ENCODE measurements around the gene NRCAM.

NRCAM gene

DNA sequence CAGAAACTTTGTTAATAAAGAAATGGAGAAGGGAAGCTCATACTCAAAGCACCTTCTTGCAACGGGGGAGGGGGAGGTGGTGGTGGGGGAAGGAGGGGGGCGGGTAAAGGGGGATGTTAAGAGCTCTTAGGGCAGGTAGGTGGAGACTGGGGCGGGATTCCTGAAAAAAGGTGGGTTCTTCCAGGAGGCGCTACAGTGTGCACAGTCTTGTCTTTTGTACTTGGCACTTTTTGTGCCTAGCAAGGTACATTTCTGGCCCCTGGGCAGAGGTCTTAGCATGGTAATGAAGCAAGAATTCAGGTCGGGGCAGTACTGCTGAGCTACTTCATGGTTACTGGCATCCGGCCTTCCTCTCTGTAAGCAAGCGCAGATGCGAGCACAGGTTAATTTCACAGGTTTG, 310.8 kb downstream of the NRCAM start:
- DNase-seq, result no peak

DNA sequence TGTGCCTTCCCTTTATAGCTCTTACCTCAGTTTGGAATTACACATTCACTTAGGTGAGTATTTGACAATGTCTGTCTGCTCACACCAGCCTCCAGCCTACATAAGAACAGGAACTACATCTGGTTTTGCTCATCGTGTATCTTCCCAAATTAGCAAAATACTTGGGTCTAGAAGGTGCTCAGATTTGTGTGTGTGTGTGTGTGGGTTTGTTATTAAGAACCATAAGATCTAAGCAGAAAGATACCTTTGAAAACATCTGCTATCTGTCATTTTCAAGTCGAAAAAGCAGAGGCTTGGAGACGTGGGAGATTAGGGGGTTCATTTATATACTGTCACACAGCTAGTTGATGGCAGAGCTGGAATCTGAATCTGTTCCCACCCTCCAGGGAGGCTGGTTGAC, 311.3 kb downstream of the NRCAM start:
- DNase-seq, result no peak

DNA sequence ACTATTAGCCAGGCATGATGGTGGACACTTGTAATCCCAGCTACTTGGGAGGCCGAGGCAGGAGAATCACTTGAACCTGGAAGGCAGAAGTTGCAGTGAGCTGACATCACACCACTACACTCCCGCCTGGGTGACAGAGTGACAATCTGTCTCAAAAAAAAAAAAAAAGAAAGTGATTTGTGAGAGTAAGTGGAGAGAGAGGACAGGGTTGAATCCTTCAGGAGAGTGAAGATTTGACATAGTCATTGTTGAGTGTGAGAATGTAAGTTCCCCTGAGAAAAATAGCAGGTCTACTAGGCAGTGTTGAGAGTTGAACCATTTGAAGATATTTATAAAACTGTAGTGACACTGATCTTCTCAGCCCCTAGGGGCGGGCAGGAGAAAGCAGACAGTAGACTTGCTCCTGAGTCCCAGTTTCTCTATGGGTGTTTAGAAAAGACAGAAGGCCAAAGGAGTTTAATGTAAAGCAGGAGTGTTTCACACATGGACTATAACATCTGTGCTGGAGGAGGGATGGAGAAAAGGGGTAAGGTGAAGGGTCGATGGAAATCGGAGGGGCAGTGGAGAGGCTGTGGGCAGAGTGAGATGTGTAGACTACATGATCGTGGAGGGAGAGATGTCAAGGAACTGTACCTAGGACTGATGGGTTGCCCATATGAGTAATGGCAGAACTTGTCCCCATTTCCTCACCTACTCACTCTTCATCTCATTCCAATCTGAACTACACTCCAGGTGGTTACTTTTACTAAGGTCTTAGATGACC, 312.4 kb downstream of the NRCAM start:
- no peak for DNase-seq

GRCh38 chr7:108142675-108143259, 313.5 kb downstream of the NRCAM start:
- no peak for DNase-seq

DNA sequence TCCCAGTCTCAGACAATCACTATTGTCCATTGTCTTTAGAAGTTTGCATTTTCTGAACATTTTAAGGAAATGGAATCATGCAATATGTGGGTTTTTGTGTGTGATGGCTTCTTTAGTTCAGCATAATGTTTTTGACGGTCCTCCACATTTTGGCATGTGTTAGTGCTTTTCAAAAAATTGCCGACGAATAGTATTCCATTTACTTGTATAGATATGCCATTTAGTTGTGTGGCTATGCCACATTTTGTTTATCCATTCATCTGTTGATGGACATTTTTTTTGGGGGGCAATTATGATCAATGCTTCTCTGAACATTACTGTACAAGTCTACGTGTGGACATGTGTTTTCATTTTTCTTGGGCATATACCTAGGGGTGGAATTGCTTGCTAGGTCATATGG, 314.1 kb downstream of the NRCAM start:
- DNase-seq, result no peak

DNA sequence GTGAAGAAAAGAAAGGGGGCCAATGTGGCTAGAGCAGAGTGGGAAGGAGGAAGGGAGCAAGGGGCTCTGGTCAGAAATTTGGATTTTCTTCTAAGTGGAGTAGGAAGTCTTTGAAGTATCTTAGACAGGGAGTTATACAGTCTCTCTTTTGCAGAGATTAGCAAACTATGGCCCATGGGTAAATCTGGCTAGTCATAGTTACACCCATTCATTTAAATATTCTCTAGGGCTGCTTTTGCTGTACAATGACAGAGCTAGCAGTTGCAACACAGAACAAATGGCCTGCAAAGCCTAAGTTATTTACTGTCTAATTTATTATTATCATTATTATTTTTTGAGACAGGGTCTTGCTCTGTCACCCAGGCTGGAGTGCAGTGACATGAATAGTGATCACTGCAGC, 315.6 kb downstream of the NRCAM start:
- DNase-seq, result no peak

- no peak for DNase-seq
These were observed 317.3 kb downstream of the NRCAM start for GRCh38 chr7:108138911-108139310.

DNA sequence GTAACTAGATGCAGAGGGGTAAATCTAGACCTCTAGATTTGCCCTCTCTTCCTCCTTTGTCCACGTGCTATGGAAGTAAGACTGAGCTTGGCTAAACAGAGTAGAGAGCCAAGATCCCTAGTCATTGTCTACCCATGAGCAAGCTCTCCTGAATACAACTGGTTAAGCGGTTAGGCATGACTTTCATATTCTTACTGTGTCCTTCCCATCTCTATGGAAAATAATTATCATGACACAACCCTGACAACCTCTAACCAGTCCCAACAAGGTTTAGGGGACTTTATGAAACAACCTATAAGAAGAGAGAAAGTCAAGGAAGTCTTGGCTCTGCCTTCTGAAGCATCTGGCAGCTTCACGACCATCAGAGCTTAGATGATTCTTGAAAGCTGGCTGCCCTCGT, 318.2 kb downstream of the NRCAM start:
- no peak for DNase-seq

GRCh38 chr7:108137040-108137439, 319.2 kb downstream of the NRCAM start:
- DNase-seq, result no peak

- DNase-seq, result no peak
These were observed 320.0 kb downstream of the NRCAM start for GRCh38 chr7:108136191-108136688.

GRCh38 chr7:108135446-108136190, 320.6 kb downstream of the NRCAM start:
- no peak for DNase-seq

GRCh38 chr7:108134486-108134885, 321.8 kb downstream of the NRCAM start:
- no peak for DNase-seq

GRCh38 chr7:108132551-108133265, 323.5 kb downstream of the NRCAM start:
- no peak for DNase-seq

DNA sequence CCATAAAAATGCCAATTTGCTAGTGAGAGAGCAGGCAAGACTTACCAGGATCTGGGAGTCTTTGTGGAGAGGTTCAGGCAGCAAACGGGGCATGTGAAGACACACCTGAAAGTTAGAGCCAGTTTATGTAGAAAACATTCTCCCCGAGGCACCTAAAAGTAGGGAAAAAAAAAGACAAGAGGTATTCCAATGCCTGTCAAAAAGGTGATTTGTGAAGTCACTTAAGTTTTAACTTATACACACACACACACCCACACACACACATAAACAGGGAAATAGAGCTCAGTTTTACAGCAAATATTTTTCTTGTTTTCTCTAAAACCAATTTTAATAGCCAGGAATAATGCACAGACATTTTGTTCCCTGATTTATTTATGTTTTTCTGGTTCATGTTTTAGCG, 326.0 kb downstream of the NRCAM start, which contains the start of gene LAMB4:
Gene LAMB4 (minus strand): TSS at position 101 of the 400 bp plus-strand sequence. CDS start 7,197 bp downstream, outside the sequence.
- no peak for DNase-seq

GRCh38 chr7:108129018-108129965, 326.9 kb downstream of the NRCAM start:
- DNase-seq, result no peak

DNA sequence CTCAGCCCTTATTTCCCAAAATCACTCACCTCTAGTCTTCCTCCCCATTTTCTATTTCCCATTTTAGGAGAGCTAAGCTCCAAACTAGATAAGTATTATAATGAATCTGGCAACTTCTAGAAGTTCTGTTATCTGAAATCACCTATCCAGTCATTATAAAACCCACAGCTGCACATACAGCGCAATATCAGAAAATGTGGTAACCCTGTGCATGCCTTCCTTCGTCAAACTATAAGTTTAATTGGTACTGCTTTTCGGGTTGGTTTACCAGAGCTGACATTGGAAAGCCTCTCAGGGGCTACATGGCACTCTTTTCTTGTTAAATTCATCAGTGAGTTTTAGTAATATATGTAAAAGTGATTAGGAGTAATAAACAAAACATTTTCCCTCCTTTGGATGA, 327.7 kb downstream of the NRCAM start:
- DNase-seq, result no peak

DNA sequence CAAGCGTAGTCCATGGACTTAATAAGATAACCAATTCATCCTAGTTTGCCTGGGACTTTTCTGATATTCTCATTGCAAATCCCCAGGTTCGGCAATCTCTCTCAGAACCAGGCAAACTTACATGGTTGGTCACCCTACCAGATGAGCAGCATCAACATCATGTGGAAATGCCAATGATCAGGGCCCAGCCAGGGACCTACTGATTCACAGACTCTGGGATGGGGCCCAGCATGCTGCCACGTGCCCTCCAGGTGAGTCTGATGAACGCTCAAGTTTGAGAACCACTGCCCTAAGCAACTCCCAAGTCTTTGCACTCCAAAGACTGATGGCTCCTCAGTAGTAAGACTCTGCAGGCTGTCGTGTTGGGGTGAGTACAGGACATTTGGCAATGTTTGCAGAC, 328.8 kb downstream of the NRCAM start:
- DNase-seq, result no peak

DNA sequence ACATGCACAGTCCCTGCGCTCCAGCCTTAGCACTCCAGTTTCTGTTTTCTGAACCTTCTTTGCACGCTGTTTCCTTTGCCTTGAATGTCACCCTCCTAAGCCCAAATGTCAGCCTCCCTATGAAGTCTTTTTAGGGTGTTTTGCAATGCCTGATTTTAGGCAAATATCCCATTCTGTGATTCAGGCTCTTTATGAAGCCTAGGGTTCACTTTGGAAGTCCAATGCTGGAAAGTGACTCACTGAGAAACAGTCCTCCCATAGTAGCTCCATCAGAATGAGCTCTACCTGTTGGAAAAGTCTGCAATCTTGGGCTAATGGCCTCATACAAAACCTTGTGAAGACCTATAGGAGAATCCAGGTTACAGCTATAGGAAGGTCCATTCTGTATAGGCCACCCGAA, 331.4 kb downstream of the NRCAM start:
- DNase-seq, result no peak

- DNase-seq, result no peak
These were observed 334.1 kb downstream of the NRCAM start for GRCh38 chr7:108122181-108122580.

DNA sequence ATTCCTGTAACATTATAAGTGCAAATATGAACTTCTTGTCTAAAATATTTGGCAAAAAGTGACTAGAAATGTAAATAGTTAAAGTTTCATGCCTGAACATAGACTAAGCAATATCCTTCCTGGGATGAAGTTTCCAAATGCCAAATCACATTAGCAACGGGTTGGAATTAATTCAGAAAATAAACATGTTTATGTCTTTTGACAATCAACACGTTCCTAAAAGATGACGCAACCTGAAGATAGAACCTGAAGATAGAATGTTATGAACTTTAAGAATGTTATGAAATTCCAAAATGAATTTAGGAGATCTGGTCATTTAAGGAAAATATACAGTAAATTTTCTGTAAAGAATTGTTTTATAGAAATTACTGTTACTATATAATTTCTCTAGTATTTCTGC, 335.3 kb downstream of the NRCAM start:
- DNase-seq, result no peak

DNA sequence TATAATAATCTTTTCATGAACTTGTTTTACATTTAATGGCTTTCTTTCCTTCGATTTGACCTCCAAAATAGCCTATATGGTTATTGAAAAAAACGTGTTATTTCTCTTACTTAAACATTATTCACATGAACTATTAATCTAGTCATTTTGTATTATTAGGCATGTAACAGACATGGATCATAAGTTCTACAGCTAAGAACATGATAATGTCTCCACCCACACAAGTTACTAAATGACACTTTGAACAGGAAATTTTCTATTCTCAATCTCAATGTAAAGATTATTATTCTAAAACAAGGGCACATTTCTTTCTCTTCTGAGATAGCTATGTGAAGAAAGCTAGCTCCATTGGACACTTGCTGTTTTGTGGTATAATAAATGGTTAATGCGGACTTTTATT, 336.0 kb downstream of the NRCAM start:
- no peak for DNase-seq

DNA sequence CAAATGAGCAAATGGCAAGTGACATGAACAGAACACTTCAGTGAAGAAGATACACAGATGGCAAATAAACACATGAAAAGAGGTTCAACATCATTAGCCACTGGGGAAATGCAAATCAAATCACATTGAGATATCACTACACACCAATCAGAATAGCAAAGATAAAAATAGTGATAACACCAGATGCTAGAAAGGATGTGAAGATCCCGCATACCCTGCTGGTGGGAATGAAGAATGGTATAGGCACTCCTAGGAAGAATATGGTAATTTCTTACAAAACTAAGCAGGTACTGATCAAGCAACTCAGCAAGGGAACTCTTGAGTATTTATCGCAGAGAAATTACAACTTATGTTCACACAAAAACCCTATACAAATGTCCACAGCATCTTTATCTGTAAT, 337.3 kb downstream of the NRCAM start:
- DNase-seq, result no peak

Data from SHP77 treated with DMSO at 0.1 percent for 48 hours (cell line).